NCI-H226 (cell line): ENCODE data around the gene MEFV.

Experiments
- DNase-seq: peaks from one replicate; pipeline ENCODE4 v3.0.0-alpha.2; 2015

The MEFV gene

DNA sequence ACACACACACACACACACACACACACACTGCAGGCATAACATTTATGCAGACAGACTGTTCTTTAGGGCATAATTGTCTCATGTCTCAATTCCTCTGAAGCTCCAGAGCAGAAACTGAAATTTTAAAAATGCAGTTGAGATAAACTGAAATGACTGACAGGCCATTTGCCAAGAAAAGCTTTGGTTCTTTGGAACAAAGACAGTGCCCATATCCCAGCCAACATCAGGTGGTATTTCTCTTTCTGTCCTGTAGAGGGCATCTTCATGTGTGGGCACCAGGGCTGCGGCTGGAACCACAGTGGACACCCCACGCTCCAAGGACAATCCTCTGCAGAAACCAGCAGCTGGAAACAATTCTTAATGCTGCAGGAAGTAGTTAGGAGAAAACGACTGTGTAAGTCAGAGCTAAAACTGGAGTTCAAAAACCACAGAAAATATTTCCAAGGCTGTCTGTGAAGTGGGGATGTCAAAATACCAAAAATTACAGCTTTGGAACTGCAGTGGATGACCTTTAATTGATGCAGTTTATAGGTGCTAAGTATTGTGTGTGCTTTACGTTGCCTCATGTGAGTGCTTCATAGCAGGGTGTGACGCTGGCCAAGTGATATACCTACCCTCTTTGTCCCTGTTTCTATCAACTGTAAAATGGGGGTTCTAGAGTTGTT lies 10.6 kb upstream of the MEFV start:
- DNase-seq: peak; percentile 71

DNA sequence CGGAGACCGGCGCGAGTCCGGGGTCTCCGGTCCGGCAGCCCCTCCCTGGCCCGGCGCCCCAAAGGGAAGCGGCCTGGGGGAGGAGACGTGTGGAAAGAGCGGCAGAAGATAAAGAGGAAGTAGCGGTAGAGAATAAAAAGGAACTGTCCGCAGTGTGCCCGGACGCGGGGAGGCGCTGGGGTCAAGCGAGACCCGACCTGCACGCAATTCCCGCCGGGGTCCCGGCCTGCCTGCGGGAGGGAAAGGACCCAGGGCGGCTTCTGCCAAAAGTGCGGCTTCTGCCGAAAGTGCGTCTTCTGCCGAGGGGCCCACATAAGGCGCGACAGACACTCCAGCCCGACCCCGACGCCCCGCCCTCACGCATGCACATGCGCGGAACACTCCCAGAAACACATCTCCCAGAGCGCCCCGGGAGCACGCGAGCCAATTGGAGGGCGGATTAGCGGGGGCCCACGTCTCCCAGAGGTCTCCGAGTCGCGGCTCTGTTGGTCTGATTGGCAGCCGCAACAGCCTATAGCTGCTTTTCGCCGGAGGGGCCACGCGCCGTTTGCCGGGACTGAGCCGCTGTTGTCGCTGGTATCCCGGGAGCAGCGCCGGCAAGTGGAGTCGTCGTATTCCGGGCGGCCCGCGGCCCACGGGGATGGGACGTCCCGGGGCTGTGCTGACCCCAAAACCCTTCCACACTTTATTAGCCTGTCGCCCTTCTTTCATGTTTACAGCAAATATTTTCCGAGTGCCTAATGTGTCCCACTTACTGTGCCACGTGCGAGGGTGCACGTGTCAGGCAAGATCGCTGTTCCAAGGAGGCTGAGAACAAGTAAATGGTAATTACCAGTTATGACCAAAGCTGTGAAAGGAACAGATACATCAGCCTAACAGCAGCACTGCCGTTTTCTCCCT lies 8.0 kb upstream of the MEFV start:
- peak; percentile 90 for DNase-seq

DNA sequence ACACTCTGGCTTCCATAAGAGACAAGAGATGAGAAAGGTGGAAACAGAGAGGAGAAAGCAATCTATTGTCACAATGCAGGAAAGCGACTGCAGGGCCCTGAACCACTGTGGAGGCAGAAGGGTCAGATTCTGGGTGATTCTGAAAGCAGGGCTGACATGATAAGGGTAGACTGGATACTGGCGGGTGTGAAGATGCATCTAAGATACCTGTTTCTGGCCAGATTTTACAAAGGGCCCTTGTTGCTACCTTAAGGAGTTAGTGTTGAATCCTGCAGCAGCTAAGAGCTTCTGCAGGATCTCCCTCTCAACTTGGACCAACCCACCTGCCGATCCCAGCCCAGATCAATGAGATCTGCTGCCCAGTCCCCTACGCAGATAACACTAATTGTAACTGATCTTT lies 6.1 kb upstream of the MEFV start:
- no peak for DNase-seq

DNA sequence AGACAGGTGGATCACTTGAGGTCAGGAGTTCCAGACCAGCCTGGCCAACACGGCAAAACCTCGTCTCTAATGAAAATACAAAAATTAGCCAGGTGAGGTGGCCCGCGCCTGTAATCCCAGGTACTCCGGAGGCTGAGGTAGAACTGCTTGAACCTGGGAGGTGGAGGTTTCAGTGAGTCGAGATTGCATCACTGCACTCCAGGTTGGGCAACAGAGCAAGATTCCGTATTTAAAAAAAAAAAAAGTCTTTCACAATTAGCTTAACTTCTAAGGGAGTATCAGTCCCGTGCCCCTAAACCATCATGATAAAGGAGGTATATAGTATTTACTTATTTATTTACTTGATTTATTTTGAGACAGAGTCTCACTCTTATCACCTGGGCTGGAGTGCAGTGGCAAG lies 3.4 kb upstream of the MEFV start:
- DNase-seq: no peak

DNA sequence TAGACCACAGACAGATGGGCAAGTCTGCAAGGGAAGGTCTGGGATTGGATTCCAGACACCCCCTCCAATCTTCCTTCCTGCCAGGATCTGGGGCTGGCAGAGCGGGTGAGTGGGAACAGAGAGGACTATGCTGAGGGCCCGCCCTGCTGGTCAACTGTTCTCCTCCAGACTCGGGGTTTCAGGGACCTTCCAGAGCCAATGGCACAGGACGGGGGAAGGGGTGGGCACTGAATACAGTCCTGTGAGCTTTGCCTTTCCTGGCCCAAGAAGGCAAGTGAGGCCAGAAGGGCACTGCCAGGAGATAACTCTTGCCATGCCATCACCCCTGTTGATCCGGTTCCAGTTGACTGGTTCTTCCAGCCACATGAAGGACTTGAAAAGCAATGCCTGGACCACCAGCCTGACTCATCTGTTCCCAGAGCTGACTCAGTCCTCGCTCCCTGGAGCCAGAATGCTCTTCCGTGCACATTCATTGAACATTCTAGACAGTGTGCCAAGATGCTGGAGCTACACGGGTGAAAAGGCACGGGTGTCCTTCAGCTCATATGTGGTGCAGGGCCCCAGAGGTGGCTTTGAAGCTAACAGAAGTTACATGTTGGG lies 533 bp upstream of the MEFV start:
- peak; percentile 22 for DNase-seq

DNA sequence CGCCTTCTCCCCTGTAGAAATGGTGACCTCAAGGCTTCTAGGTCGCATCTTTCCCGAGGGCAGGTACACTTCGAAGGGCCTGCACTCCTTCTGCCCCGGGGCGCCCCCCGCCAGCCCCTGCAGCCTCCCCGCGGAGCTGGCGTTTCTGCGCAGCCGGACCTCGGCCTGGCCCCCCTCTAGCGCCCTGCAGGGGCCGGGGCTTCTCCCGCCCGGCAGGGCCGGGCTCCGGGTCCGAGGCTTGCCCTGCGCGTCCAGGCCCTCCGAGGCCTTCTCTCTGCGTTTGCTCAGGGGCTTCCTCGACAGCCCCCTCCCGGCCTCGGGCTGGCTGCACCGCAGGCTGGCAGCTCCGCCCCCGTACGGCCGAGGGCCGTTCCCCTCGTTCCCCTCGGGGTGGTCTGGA lies 2.1 kb downstream of the MEFV start:
- no peak for DNase-seq

DNA sequence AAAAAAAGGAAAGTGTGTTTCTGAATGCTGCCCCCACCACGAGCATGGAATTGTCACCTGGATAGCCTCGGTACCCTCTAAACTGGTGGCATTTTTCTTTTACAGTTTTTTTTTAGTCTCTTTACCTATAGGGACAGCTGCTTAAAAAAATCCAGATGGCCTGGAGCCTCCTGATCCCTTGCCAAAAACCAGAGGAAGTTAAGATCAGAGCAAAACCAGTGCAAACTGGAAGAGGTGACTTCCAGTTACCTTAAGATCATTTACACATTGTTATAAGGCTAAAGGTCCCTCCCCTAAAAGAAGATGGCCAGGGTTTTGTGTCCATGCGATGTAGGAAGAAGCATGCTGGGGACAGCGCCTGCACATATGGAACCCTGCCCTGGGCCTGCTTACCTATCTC lies 3.5 kb downstream of the MEFV start:
- no peak for DNase-seq

DNA sequence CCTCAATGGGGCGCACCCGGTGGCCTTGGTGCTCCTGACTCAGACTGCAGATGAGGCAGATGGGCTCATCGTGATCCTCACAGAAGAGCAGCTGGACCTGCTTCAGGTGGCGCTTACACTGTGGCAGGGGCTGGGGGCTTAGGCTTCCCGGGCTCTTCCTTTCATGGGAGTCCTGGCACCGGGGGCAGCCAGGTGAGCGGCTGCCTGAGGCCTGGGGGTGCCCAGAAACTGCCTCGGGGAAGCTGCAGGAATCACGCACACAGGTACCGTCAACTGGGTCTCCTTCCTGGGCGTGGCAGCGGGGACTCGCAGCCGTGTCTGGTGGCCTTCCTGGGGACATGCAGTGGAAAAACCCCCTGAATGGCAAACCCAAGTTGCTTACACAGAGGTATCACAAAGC lies 7.0 kb downstream of the MEFV start:
- DNase-seq: no peak

DNA sequence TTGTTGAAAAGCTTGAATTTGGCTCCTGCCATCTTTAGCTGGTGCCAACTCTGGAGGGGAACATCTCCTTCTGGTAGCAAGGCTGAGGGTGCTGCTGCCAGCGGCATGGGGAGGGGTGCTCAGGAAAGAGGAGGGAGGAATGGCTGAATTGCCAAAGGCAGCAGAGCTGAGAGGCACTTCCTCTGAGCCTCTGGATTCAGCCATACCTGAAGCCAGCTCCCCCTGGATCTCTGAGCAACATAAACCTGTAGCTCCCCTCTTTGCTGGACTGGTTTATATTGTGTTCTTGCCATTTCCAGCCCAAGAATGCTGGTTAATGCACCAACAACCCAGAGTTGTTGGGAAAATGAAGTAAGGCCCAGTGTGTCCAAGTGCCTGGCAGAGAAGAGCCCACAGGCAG lies 7.4 kb downstream of the MEFV start:
- no peak for DNase-seq

DNA sequence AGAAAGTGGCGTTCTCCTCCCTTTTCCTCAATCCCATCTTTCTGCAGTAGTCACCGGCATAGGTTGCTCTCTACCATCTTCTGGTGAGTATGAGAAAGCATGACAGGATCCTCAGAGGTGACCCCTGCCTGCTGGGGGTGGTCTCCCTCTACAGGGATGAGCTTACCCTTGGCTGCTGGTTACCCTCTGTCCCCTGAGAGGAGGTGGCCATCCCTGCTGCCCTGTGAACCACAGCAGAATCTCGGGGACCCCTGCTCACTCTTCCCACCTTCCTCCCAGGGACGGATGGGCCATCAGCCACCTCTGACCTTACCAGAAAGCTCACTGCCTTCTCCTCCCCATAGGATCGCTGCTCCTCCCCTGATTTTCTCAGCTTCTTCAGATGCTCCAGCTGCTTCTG lies 7.8 kb downstream of the MEFV start:
- no peak for DNase-seq

DNA sequence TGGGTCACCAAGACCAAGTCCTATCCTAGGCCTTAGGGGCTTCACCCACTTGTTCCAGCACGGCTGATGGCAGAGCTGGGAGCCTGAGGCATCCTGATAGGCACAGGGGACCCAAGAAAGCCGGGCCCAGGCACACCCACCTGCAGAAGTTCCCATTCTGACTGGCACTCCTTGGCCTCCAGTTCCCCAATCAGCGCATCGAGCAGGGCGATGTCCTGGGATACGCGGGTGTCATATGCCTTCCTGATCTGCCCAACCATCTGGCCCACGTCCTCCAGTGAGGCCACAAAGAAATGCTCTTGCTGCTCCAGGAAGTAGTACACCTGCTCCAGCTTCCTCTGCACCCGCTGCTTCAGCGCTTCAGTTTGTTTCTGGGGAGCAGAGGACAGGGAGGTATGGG lies 9.6 kb downstream of the MEFV start:
- no peak for DNase-seq

DNA sequence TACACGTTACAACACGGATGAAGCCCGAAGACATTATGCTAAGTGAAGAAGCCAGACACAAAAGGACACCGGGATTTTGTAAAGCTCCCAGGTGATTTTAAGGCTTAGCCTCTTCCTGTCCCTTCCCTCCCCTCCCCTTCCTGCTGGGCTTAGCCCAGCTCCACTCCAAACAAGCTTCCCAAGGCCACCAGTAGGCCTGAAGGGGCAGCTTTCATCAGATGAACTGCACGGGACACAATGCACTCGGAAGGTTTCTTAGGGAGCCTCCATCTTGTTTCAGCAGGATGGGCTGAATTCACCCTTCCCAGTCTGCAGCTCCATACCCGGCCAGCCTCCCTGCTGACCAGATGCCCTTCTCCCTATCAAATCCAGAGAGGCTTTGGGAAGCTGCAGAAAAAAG lies 10.4 kb downstream of the MEFV start:
- DNase-seq: no peak

DNA sequence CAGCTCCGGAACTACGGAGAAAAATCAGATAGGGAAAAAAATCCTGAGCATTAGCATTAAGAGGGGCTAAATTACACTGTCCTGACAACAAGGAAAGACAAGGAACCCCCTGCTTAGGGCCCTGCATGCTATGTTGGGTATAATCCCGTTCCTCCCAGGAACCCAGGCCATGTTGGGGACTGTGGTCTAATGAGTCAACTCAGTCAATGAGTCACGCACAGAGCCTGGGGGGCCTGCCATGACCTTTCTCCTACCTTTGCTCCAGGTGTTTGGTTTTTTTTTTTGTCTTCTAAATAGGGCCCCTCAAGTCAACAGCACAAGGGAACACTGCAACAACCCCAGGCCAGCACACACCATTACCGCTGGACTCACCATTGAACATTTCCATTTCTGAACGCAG lies 12.6 kb downstream of the MEFV start:
- no peak for DNase-seq

DNA sequence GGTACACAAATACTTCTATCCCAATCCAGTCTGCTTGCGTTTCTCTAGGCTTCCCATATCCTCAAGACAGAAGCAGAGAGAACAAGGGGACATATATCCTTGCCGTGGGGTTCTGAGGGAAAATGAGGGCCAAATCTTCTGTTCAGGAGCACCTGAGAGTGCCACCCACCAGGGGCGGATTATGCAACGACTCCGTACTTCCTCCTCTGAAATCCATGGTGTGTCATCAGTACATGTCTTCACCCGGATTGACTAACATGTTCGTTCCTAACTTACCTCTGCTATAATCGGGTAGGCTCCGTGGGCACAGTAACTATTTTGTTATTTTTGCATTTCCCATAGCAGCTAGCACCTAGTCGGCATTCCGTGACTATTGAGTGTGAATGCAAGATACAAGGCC lies 13.7 kb downstream of the MEFV start:
- DNase-seq: no peak

DNA sequence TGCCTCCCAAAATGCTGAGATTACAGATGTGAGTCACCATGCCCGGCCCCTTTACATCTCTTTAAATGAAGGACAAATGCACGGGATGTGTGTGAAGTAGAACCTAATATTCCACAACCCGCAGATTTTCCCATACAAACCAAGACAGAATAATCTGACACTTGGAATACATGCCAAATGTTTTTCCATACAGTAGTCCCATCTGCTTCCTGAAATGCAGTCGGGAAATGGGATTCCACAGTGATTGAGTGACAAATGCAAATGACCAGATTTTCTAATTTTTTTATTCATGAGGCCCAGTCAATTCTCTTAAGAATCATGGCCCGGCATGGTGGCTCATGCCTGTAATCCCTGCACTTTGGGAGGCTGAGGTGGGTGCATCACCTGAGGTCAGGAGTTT lies 14.7 kb downstream of the MEFV start:
- no peak for DNase-seq

DNA sequence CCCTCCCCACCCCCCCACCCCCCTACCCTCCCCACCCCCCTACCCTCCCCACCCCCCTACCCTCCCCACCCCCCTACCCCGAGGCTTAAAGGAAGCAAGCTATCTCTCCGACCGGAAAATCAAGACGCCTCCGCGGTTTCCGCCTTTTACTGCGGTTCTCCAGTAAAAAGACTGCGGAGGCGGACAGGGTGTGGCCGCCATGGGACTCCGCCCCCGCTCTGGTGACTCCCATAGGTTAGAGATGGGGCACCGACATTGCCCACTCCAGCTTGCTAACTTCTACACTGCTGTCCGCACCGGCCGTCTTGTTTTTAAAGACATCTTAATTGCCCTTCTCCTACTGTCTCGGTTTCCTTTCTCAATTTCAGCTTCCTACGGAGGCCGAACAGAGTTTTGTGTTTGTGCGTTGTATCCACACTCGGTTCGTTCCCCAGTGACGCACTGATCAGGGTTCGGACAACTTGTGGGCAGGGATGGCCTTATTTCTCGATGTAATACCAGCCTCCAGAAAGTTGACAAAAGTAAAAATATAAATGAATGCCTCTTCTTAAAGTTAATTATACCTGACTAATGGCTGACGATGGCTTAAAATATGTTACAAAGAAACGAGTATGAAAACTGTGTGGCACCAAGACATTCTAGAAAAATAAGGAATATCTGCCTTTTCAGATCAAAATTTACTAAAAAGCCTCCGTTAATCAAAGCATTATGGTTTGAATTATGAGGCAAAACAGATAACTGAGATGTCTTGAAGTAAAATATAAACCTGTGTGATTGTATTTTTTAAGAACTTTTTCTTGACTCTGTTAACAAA lies 20.4 kb downstream of the MEFV start:
- DNase-seq: no peak

DNA sequence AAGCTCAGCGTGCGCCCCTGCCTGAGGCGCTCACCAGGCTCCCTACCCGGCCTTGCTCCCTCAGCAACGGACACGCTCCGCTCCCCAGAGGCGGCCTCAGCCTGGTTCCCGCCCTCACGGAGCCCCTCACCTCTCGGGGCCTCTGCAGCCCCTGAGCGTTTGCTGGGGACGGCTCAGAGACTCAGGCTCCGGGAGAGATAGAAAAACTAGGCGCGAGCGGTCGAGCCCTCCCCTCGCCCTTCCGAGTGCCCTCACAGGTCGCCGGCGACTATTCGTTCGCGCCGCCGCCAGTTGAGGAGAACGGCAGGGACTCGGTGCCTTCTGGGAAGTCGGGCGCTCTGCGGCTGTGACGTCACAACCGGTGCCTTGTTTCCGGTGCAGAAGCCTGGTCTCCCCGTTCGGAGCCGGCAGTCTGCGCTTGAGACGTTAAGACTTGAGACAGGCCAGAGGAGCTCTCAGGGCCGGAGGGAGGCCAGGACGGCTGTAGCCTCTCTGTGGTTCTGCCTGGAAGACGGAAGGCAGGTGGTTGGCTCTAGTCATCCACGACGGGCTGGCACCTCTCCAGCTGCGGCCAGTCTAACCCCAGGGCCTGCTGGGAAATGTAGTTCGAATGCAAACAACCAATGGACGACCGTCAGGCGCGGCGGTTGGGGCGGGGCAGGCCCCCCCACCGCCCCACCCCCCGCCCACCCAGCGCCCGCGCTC lies 21.4 kb downstream of the MEFV start, which contains the start of gene ZNF200:
TSS of gene ZNF200 (minus strand) at position 302 of the 705 bp plus-strand sequence. CDS start 1,403 bp downstream, outside the sequence.
- peak; percentile 91 for DNase-seq

DNA sequence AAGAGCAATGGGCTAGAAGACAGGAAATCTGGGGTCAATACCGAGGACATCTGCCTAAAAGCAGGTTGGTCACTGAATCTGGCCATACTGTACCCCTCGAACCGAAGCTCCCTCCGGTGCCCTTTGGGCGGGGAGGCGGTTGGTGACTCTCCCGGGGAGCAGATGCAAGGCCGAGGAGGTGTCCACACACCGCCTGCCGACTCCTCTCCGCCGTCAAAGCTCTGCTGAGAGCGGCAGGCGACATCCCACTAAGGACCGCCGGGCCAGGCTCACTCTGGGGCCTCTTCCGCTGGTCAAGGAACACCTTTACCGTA lies 21.9 kb downstream of the MEFV start:
- DNase-seq: no peak

DNA sequence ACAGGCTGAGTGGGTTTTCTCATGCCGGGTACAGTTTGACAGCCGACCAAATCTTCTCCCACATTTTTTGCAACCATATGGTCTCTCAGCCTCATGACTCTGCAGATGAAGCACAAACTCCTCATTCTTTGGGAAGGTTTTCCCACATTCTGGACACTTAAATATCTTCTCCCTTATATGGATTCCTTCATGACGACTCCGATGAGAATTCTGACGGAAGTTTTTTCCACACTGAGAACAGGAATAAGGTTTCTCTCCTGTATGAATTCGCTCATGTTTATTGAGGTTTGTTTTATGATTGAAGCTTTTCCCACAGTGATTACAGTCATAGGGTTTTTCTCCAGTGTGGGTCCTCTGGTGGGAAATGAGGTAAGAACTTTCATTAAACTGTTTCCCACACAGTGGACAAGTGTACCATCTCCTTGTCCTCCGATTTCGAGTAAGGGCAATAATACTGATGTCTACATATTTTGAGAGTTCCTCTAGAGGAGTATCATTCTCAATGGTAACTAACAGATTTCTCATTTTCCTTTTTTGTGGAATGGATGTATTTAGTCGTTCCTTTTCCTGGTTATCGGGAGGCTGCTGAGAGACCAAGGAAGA lies 32.4 kb downstream of the MEFV start:
- no peak for DNase-seq

DNA sequence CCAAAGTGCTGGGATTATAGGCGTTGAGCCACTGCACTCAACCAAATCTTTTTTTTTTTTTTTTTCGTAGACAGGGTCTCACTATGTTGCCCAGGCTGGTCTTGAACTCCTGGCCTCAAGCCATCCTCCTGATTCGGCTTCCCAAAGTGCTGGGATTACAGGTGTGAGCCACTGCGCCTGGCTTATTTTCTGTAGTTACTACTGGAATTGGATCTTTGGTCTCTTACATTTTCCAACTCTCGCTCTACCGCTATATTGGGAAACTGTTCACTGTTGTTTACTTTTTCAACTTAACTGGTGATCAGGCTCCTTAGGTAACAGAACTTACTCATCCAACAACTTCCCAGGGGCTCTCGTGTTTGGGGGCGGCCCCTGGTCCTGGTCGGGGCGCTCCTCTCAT lies 35.6 kb downstream of the MEFV start:
- DNase-seq: no peak

DNA sequence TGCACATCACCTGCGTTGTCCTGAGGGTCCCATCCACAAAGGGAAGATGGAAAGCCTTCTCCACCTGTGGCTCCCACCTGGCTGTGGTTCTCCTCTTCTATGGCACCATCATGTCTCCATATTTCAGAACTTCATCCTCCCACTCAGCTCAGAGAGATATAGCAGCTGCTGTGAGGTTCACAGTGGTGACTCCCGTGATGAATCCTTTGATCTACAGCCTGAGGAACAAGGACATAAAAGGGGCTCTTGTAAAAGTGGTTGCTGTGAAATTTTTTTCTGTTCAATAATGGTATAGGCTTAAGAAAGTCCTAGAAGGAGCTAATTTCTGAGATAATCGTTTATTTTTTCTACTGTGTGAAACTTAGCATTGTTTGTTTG lies 40.2 kb downstream of the MEFV start:
- no peak for DNase-seq

DNA sequence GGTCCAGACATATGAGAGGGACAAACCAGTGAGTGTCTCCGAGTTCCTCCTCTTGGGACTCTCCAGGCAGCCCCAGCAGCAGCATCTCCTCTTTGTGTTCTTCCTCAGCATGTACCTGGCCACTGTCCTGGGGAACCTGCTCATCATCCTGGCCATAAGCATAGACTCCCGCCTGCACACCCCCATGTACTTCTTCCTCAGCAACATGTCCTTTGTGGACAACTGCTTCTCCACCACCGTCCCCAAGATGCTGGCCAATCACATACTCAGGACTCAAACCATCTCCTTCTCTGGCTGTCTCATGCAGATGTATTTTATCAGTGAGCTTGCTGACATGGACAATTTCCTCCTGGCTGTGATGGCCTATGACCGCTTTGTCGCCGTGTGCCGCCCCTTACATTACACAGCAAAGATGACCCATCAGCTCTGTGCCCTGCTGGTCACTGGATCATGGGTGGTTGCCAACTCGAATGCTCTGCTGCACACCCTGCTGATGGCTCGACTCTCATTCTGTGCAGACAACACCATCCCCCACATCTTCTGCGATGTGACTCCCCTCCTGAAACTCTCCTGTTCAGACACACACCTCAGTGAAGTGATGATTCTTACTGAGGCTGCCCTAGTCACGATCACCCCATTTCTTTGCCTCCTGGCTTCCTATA lies 40.7 kb downstream of the MEFV start:
- no peak for DNase-seq
